H9 (cell line): Measurements from ENCODE around the gene NMRK1. TPM values are rescaled to one million over a fixed set of nuclear protein-coding genes. Genes with fewer than 3 reads are reported as not detected.

Experiments
- DNase-seq: peaks from one replicate; pipeline ENCODE4 v3.0.0-alpha.2; 2017
- H2AFZ ChIP-seq: one replicate; pipeline ENCODE4 v1.6.1; 2013; ENCODE audit warnings: mild to moderate bottlenecking, low read length, control low read depth, moderate library complexity
- H2AK5ac ChIP-seq: 2 replicates; pipeline ENCODE4 v1.6.1; 2013; ENCODE audit warnings: low read length, control low read depth, mixed read lengths; ENCODE audit not compliant: insufficient read length
- H2BK120ac ChIP-seq: one replicate; pipeline ENCODE4 v1.6.1; 2013; ENCODE audit warnings: low read depth, mild to moderate bottlenecking, low read length, control low read depth, inconsistent platforms; ENCODE audit not compliant: poor library complexity, severe bottlenecking
- H2BK12ac ChIP-seq: 2 replicates; pipeline ENCODE4 v1.6.1; 2013; ENCODE audit warnings: low read length, control low read depth, mixed read lengths, low read depth; ENCODE audit not compliant: insufficient read length
- H2BK15ac ChIP-seq: 2 replicates; pipeline ENCODE4 v1.6.1; 2013; ENCODE audit warnings: low read depth, low read length, control low read depth
- H2BK20ac ChIP-seq: one replicate; pipeline ENCODE4 v1.6.1; 2013; ENCODE audit warnings: low read depth, mild to moderate bottlenecking, low read length, control low read depth, inconsistent platforms; ENCODE audit not compliant: poor library complexity, severe bottlenecking
- H2BK5ac ChIP-seq: 2 replicates; pipeline ENCODE4 v1.6.1; 2013; ENCODE audit warnings: low read length, control low read depth, mixed read lengths; ENCODE audit not compliant: insufficient read length
- H3K14ac ChIP-seq: 2 replicates; pipeline ENCODE4 v1.6.1; 2013; ENCODE audit warnings: low read length, control low read depth; ENCODE audit not compliant: insufficient read depth
- H3K18ac ChIP-seq: 2 replicates; pipeline ENCODE4 v1.6.1; 2013; ENCODE audit warnings: low read depth, mild to moderate bottlenecking, mixed read lengths, low read length, control low read depth; ENCODE audit not compliant: insufficient read length
- H3K23ac ChIP-seq: 2 replicates; pipeline ENCODE4 v1.6.1; 2013; ENCODE audit warnings: low read length, control low read depth, mixed read lengths, low read depth; ENCODE audit not compliant: insufficient read length
- H3K23me2 ChIP-seq: 2 replicates; pipeline ENCODE4 v1.6.1; 2013; ENCODE audit warnings: low read depth, mild to moderate bottlenecking, mixed read lengths, low read length, control low read depth; ENCODE audit not compliant: insufficient read length, poor library complexity, severe bottlenecking
- H3K27ac ChIP-seq: 2 replicates; pipeline ENCODE4 v1.5.1; 2013; ENCODE audit warnings: low read length, control low read depth, mixed read lengths, low read depth; ENCODE audit not compliant: insufficient read length
- H3K27me3 ChIP-seq: 2 replicates; pipeline ENCODE4 v1.6.1; 2013; ENCODE audit warnings: low read length, control low read depth, inconsistent platforms; ENCODE audit not compliant: insufficient read depth
- H3K4ac ChIP-seq: 2 replicates; pipeline ENCODE4 v1.6.1; 2013; ENCODE audit warnings: low read depth, mild to moderate bottlenecking, control low read depth, inconsistent platforms, low read length, moderate library complexity
- H3K4me1 ChIP-seq: 2 replicates; pipeline ENCODE4 v1.6.1; 2013; ENCODE audit warnings: low read length, control low read depth, inconsistent platforms; ENCODE audit not compliant: insufficient read depth
- H3K4me2 ChIP-seq: 2 replicates; pipeline ENCODE4 v1.6.1; 2013; ENCODE audit warnings: low read length, control low read depth, mixed read lengths; ENCODE audit not compliant: insufficient read length, insufficient read depth
- H3K56ac ChIP-seq: 2 replicates; pipeline ENCODE4 v1.6.1; 2013; ENCODE audit warnings: low read depth, mild to moderate bottlenecking, mixed read lengths, low read length, control low read depth; ENCODE audit not compliant: insufficient read length
- H3K79me1 ChIP-seq: 2 replicates; pipeline ENCODE4 v1.6.1; 2013; ENCODE audit warnings: low read depth, mild to moderate bottlenecking, moderate library complexity, low read length, control low read depth, inconsistent platforms; ENCODE audit not compliant: insufficient read depth, poor library complexity, severe bottlenecking
- H3K79me2 ChIP-seq: 2 replicates; pipeline ENCODE4 v1.6.1; 2013; ENCODE audit warnings: low read length, control low read depth, inconsistent platforms; ENCODE audit not compliant: insufficient read depth
- H3K9ac ChIP-seq: 2 replicates; pipeline ENCODE4 v1.6.1; 2013; ENCODE audit warnings: low read length, control low read depth, mixed read lengths; ENCODE audit not compliant: insufficient read length; ENCODE audit errors: extremely low read depth
- H3K9me3 ChIP-seq: one replicate; pipeline ENCODE4 v1.6.1; 2013; ENCODE audit warnings: low read depth, low read length, inconsistent platforms; ENCODE audit not compliant: control insufficient read depth
- H3T11ph ChIP-seq: one replicate; pipeline ENCODE4 v1.6.1; 2013; ENCODE audit warnings: mild to moderate bottlenecking, low read length, control low read depth, inconsistent platforms
- H4K20me1 ChIP-seq: one replicate; pipeline ENCODE4 v1.6.1; 2013; ENCODE audit not compliant: control insufficient read depth, insufficient read length, insufficient read depth
- H4K5ac ChIP-seq: 2 replicates; pipeline ENCODE4 v1.6.1; 2013; ENCODE audit warnings: low read depth, mild to moderate bottlenecking, mixed read lengths, low read length, control low read depth; ENCODE audit not compliant: insufficient read length
- H4K8ac ChIP-seq: replicated peaks from 2 replicates; pipeline ENCODE4 v1.6.1; 2013; ENCODE audit warnings: low read length, control low read depth, mixed read lengths, low read depth; ENCODE audit not compliant: insufficient read length
- H4K91ac ChIP-seq: 2 replicates; pipeline ENCODE4 v1.6.1; 2013; ENCODE audit warnings: low read depth, mild to moderate bottlenecking, moderate library complexity, mixed read lengths, low read length, control low read depth; ENCODE audit not compliant: insufficient read length
- H3K27ac Mint-ChIP-seq, 3 experiments: 2 replicates in 2 of 3; 3 replicates in 1 of 3; pipeline ENCODE4 v1.8.0; 2020 to 2021; ENCODE audit warnings: mixed read lengths in 3 of 3, mild to moderate bottlenecking in 1 of 3, moderate library complexity in 1 of 3
- H3K27me3 Mint-ChIP-seq: 2 replicates; pipeline ENCODE4 v1.8.0; 2021; ENCODE audit warnings: low read depth, mild to moderate bottlenecking, moderate library complexity, mixed read lengths
- H3K36me3 Mint-ChIP-seq, 3 experiments: 2 replicates in 2 of 3; 3 replicates in 1 of 3; pipeline ENCODE4 v1.8.0; 2020 to 2021; ENCODE audit warnings: low read depth in 3 of 3, mixed read lengths in 3 of 3; ENCODE audit not compliant: insufficient read depth in 1 of 3
- H3K4me1 Mint-ChIP-seq, 2 experiments: 2 replicates each; pipeline ENCODE4 v1.8.0; 2020; ENCODE audit warnings: mixed read lengths in 2 of 2
- H3K4me3 Mint-ChIP-seq, 2 experiments: 2 replicates in 1 of 2; 3 replicates in 1 of 2; pipeline ENCODE4 v1.8.0; 2020 to 2021; ENCODE audit warnings: mild to moderate bottlenecking in 2 of 2, mixed read lengths in 2 of 2, moderate library complexity in 1 of 2
- H3K9me3 Mint-ChIP-seq, 2 experiments: 2 replicates in 1 of 2; 3 replicates in 1 of 2; pipeline ENCODE4 v1.8.0; 2020; ENCODE audit warnings: mild to moderate bottlenecking in 2 of 2, mixed read lengths in 2 of 2, moderate library complexity in 1 of 2
- CTCF ChIP-seq: fragments of 200-600 bp; sonication (generic); conservative IDR thresholded peaks from 3 replicates; pipeline ENCODE4 v1.8.0; 2021; ENCODE audit warnings: antibody characterized with exemption, mild to moderate bottlenecking
- WGBS: extraction: QIAGEN DNeasy Blood & Tissue Kit; methylation state at CpG from one replicate; pipeline ENCODE4 v1.1.7; 2013; ENCODE audit warnings: missing lambda C conversion rate, low lambda C conversion rate, mixed read lengths; ENCODE audit not compliant: insufficient read length; ENCODE audit errors: extremely low coverage; 5-methylcytosine and 5-hydroxymethylcytosine counted together
- total RNA-seq: library from RNA; stranded (reverse); gene quantifications from 2 replicates; pipeline ENCODE4 v1.2.1, GENCODE V29; 2021

NMRK1 gene
- total RNA-seq, 1 experiment from 2014 or later = 3.0 TPM

GRCh38 chr9:75120686-75121085, 32.7 kb upstream of the NMRK1 start:
- H4K5ac ChIP-seq = no peak overlapping the region
- H2AK5ac ChIP-seq = no peak overlapping the region
- peaks cover 9% of the 10 kb centered on the region; the same call in 1 of the 2 replicates for H3K4me1 ChIP-seq
- H3K23ac ChIP-seq = no peak overlapping the region
- no peak overlapping the region for H3K9ac ChIP-seq
- no CpG with 5 or more reads among the region's 4 CpGs for WGBS
- H2BK12ac ChIP-seq = no peak overlapping the region
- H2BK20ac ChIP-seq = no peak overlapping the region
- H3K23me2 ChIP-seq = no peaks in the 10 kb centered on the region
- H2BK5ac ChIP-seq = no peak overlapping the region
- no peaks in the 10 kb centered on the region for H3K27me3 ChIP-seq
- H3K9me3 ChIP-seq = no peaks in the 10 kb centered on the region
- no peak overlapping the region for H3K18ac ChIP-seq
- no peak overlapping the region for H4K8ac ChIP-seq
- Mint-ChIP-seq H3K9me3 (no peaks in the 10 kb centered on the region), H3K4me1 (peaks cover 11% of the 10 kb centered on the region in 2 experiments), H3K4me3 (no peak overlapping the region), H3K27me3 (no peaks in the 10 kb centered on the region), H3K27ac (no peak overlapping the region), H3K36me3 (peaks cover 7 to 14% (median 8%) of the 10 kb centered on the region in 3 experiments; a peak in 6 of 7 replicates)
- H3K4me2 ChIP-seq = no peak overlapping the region
- no peak overlapping the region for H4K91ac ChIP-seq
- no peaks in the 10 kb centered on the region; the same call in 1 of the 2 replicates for H3K79me2 ChIP-seq
- H4K20me1 ChIP-seq = no peaks in the 10 kb centered on the region
- H2BK15ac ChIP-seq = no peak overlapping the region
- no peak overlapping the region for H3K56ac ChIP-seq
- H3K4ac ChIP-seq = no peak overlapping the region
- no peak overlapping the region for H3K14ac ChIP-seq
- no peak overlapping the region for H3T11ph ChIP-seq
- H2AFZ ChIP-seq = no peak overlapping the region
- no peak overlapping the region for H3K27ac ChIP-seq
- TF ChIP-seq CTCF = no peak
- H3K79me1 ChIP-seq = no peaks in the 10 kb centered on the region
- H2BK120ac ChIP-seq = no peak overlapping the region
- DNase-seq = no peak
